T1000 (cell line): Measurements from ENCODE around the gene RRP8.

Experiments
- DNase-seq: peaks from one replicate; lab custom pipeline; 2025; ENCODE audit warnings: mixed read lengths; lab: John Stamatoyannopoulos, UW

Gene RRP8

GRCh38 chr11:6617315-6617781 lies 13.9 kb upstream of the RRP8 start:
- DNase-seq = no peak

GRCh38 chr11:6616596-6617250 lies 13.3 kb upstream of the RRP8 start:
- no peak for DNase-seq

GRCh38 chr11:6615882-6616585 lies 12.6 kb upstream of the RRP8 start:
- DNase-seq = no peak

GRCh38 chr11:6615046-6615445 lies 11.6 kb upstream of the RRP8 start:
- no peak for DNase-seq

GRCh38 chr11:6614446-6614845 lies 11.0 kb upstream of the RRP8 start:
- DNase-seq = no peak

GRCh38 chr11:6613496-6613895 lies 10.1 kb upstream of the RRP8 start:
- DNase-seq = no peak

GRCh38 chr11:6612213-6613041 lies 9.0 kb upstream of the RRP8 start, which contains the start of gene TAF10:
Gene TAF10 (minus strand): TSS chr11:6612216. CDS start chr11:6612189, 27 bp downstream.
- peak; percentile 73 for DNase-seq

- DNase-seq = no peak
These were observed 8.5 kb upstream of the RRP8 start for GRCh38 chr11:6611963-6612212.

- DNase-seq = no peak
These were observed 7.9 kb upstream of the RRP8 start for GRCh38 chr11:6611092-6611962.

- DNase-seq = no peak
These were observed 7.2 kb upstream of the RRP8 start for GRCh38 chr11:6610591-6610990.

GRCh38 chr11:6609502-6610015 lies 6.1 kb upstream of the RRP8 start:
- no peak for DNase-seq

- no peak for DNase-seq
These were observed 5.5 kb upstream of the RRP8 start for GRCh38 chr11:6608726-6609501.

GRCh38 chr11:6608011-6608410 lies 4.6 kb upstream of the RRP8 start:
- no peak for DNase-seq

- DNase-seq = no peak
These were observed 3.9 kb upstream of the RRP8 start for GRCh38 chr11:6607190-6607795.

GRCh38 chr11:6606471-6607189 lies 3.2 kb upstream of the RRP8 start:
- peak; percentile 70 for DNase-seq

- DNase-seq = no peak
These were observed 1.4 kb upstream of the RRP8 start for GRCh38 chr11:6604790-6605189.

- DNase-seq = peak; percentile 5
These were observed 738 bp upstream of the RRP8 start for GRCh38 chr11:6604081-6604626.

- no peak for DNase-seq
These were observed 1.1 kb downstream of the RRP8 start for GRCh38 chr11:6602096-6602940.

- no peak for DNase-seq
These were observed 2.4 kb downstream of the RRP8 start for GRCh38 chr11:6601041-6601461.
